HG02678 (cell line): ENCODE data around the gene PMFBP1.
"Not testable (repeated sequence)": the region's sequence is repeated elsewhere in the genome, so short reads cannot be mapped to it uniquely, and the experiment has no call there.

Experiments
- ATAC-seq: cut with Tn5 transposase; IDR thresholded peaks from one replicate; pipeline ENCODE4 v1.9.1; 2021; ENCODE audit warnings: mild to moderate bottlenecking, moderate library complexity; ENCODE audit not compliant: unreplicated experiment

PMFBP1 gene

GRCh38 chr16:72109300-72109699 is 62.7 kb downstream of the PMFBP1 start:
- ATAC-seq = no peak

GRCh38 chr16:72108353-72109102 is 63.4 kb downstream of the PMFBP1 start:
- ATAC-seq = no peak

DNA sequence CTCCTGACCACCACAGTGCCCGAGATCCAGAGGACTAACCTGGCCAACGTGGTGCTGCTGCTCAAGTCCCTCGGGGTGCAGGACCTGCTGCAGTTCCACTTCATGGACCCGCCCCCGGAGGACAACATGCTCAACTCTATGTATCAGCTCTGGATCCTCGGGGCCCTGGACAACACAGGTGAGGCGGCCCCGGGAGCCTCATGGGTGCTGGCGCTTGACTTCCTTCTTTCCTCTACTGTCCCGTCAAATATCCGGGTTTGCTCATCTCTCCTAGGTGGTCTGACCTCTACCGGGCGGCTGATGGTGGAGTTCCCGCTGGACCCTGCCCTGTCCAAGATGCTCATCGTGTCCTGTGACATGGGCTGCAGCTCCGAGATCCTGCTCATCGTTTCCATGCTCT is 64.6 kb downstream of the PMFBP1 start:
- ATAC-seq = no peak

DNA sequence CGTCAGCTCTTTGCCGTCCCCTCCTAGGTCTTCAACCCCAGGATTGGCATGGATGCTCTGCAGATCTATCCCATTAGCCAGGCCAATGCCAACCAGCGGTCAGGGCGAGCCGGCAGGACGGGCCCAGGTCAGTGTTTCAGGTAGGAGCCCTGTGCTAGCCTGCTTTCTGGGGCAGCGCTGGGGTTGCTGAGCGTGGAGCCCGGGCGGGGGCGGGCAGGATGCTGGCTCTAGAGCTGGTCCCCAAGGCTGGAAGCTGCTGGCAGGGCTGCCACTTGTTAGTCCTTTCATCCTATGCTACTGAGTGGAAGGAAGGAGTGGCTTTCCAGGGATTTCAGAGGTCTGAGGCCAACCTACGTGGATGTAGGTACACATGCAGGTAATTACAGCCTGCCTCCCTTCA is 66.0 kb downstream of the PMFBP1 start:
- ATAC-seq = no peak

GRCh38 chr16:72104905-72105304 is 67.0 kb downstream of the PMFBP1 start:
- ATAC-seq = no peak

- no peak for ATAC-seq
Measured at GRCh38 chr16:72101195-72101594, 70.8 kb downstream of the PMFBP1 start.

- peak; percentile 88 for ATAC-seq
Measured at GRCh38 chr16:72099377-72099818, 72.6 kb downstream of the PMFBP1 start.

DNA sequence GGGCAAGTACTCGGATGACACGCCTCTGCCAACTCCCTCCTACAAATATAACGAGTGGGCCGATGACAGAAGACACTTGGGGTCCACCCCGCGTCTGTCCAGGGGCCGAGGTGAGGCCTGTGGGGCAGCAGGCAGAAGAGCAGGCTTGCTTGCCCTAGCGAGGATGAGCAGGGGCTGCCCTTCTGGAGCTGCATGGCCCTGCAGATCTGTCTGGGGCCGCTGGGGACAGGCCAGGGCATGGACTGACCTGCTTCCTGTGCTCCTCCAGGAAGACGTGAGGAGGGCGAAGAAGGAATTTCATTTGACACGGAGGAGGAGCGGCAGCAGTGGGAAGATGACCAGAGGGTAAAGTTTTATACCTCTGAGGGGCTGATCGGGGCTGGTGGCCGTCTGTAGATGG is 73.0 kb downstream of the PMFBP1 start:
- ATAC-seq = no peak

DNA sequence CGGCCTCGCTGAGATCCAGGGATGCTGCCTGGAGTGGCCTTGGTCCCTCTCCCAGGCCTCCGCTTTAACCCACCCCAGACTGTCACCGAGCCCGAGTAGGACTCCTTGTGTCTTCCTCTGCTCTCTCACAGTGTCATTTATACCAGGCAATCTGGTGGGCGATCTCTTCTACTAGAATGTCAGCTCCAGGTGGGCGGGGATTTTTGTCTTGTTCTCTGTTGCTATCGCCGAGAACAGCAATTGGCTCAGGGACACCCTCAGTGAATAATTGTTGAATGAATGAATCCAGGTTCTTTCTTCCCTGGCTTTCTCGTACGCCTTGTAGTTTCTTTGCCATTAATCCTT is 77.7 kb downstream of the PMFBP1 start:
- ATAC-seq = no peak

DNA sequence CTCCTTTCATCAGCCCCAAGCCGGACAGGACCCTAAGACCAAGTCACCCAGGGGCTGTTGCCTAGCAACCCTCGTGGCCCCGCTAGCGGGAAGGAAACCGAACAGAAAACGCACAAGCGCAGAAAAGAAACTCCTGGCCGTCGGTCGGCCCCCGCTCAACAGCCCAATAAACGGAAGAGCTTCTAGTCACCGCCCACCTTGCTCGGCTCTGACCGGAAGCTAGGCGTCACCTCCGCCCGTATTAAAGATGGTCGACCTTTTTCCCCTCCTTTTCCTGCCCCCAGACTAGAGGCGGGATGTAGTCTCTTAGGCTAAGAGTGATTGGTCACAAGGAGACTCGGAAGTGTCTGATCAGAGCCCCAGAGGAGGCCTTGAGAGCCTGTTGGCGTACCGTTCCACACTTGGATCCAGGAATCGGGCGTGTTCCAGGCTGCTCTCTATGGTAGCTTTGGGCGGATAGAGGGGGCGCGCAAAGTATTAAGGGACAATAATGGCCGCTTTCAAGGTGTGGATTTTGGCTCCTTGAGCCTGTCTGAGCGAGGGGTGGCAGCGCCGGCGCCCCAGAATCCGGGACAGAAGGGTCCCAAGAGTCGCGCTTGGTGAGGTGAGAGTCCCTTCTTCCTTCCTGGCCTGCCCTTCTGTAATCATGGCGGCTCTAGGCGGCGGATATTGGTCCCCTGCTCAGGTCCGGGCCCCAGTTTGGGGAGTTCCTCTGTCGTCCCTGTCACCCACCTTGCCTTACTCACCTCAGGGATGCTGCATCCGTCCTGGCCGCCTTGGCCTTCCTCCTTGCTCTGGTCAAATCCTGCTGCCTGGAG is 78.3 kb downstream of the PMFBP1 start, which contains the start of the genes DHX38 and TXNL4B:
DHX38 (plus strand) TSS at position 400 of the 818 bp plus-strand sequence. CDS start 2,311 bp downstream, outside the sequence.
TXNL4B (minus strand) TSS at position 173 of the 818 bp plus-strand sequence. CDS start 2,871 bp downstream, outside the sequence.
- ATAC-seq = peak; percentile 99

- ATAC-seq = no peak
Measured at GRCh38 chr16:72092832-72093447, 79.0 kb downstream of the PMFBP1 start.

DNA sequence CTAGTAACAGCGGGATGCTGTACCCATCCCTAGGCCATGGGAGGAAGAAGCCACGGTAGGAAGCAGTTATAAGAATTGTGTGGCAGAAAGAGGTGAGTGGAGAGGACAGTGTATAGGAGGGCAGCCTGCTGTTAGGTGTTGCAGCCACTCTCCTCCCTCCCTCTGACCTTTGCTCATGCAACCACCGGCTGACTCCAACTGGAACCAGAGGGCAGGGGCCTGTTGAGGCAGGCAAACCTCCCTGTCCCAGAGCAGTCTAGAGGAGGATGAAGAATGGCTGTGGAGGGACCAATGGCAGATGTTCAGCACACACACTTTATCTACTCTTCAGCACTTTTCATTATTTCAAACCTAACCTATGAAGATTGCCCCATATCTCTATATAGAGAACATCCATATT is 80.7 kb downstream of the PMFBP1 start:
- ATAC-seq = no peak

- ATAC-seq = no peak
Measured at GRCh38 chr16:72085002-72085401, 87.0 kb downstream of the PMFBP1 start.

- ATAC-seq = no peak
Measured at GRCh38 chr16:72084445-72084844, 87.5 kb downstream of the PMFBP1 start.

GRCh38 chr16:72083778-72084404 is 88.1 kb downstream of the PMFBP1 start:
- ATAC-seq = no peak

DNA sequence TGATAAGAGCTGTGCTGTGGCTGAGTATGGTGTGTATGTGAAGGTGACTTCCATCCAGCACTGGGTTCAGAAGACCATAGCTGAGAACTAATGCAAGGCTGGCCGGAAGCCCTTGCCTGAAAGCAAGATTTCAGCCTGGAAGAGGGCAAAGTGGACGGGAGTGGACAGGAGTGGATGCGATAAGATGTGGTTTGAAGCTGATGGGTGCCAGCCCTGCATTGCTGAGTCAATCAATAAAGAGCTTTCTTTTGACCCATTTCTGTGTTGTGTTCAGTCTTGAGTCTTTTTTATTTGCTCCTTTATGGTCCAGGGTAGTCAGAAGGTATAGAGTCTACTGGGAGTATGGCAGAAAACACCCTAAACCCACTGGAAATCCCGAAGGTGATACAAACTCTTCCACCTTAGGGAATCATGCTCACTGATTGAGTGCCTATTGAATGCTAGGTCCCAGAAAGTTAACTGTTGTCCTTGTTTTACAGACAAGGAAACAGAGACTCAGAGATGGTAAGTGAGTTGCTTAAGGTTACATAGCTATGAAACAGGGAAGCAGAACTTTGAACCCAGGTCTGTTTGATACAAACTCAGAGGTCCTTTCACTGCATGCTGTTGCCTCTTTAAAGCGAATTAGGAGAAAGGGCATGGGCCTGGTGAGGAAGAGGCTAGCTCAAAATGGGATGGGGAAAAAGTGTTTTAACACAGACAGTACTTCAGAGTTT is 94.8 kb downstream of the PMFBP1 start:
- not testable (repeated sequence) for ATAC-seq

- ATAC-seq = not testable (repeated sequence)
Measured at GRCh38 chr16:72075067-72075466, 96.9 kb downstream of the PMFBP1 start.

GRCh38 chr16:72073560-72074230 is 98.3 kb downstream of the PMFBP1 start:
- ATAC-seq = no peak

DNA sequence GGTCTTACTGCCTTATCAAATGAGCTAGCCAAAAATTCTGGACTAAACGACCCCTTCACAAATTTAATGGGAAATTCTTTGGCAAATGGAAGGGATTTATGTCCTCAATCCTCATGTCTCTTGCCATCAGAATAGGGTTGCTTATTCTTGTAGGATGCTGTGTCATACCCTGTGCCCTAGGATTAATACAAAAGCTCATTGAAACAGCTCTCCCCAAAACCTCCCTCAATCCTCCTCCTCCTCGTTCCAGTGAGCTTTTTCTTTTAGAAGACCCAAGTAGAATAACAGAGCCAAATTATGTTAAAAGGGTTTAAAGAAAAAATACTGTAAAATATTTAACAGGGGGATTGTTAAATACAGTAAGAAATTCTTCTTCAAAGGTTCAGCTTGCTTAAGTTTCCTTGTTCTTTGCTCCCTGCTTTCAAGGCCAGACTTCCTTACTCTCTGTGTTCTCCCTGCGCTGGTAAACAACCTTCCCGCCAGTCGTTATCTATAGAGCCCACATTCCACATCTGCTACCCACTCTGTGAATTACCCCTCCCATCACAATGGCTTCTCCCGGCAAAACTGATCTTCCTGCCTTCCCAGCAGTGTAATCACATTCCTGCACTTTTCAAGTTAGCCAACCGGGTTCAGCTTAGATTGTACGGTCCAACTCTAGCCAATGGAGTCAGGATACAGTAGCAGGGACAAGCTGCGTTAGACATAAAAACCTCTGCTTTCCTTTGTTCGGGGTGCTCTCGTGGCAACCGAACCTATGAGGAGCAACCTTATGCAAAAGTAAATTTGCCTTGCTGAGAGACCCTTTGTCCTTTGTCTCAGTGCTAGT is 99.2 kb downstream of the PMFBP1 start:
- no peak for ATAC-seq
